Psoas muscle (tissue), 8 donors: ENCODE results near the gene WDR7. TPM values are rescaled to one million over a fixed set of nuclear protein-coding genes. Genes with fewer than 3 reads are reported as not detected.

Experiments
- ATAC-seq, 4 donors: fragments of 200-7000 bp; cut with Tn5 transposase; one replicate each; pipeline ENCODE4 v1.9.1; 2020; ENCODE audit warnings: moderate library complexity in 3 of 4, mild to moderate bottlenecking in 2 of 4
- DNase-seq, 2 donors: peaks; one replicate each; pipeline ENCODE4 v3.0.0-alpha.2; 2020
- H3K27ac ChIP-seq: fragments of 200-600 bp; one replicate; pipeline ENCODE4 v1.8.0; 2022
- H3K27me3 ChIP-seq, 3 donors: fragments of 200-600 bp in 1 of 3; one replicate each; pipeline versions ENCODE4 v1.6.1 to v1.8.0; 2013 to 2022; ENCODE audit warnings: low read length in 2 of 3, mild to moderate bottlenecking in 2 of 3, moderate library complexity in 1 of 3; ENCODE audit not compliant: insufficient read depth in 3 of 3
- H3K36me3 ChIP-seq, 2 donors: fragments of 200-600 bp in 1 of 2; one replicate each; pipeline versions ENCODE4 v1.6.1 to v1.8.0; 2013 to 2022; ENCODE audit warnings: low read depth in 1 of 2, mild to moderate bottlenecking in 1 of 2, moderate library complexity in 1 of 2; ENCODE audit not compliant: insufficient read depth in 1 of 2
- H3K4me1 ChIP-seq: fragments of 200-600 bp; one replicate; pipeline ENCODE4 v1.8.0; 2022
- H3K4me3 ChIP-seq: fragments of 200-600 bp; one replicate; pipeline ENCODE4 v1.8.0; 2022; ENCODE audit warnings: mild to moderate bottlenecking
- H3K9me3 ChIP-seq: fragments of 200-600 bp; one replicate; pipeline ENCODE4 v1.8.0; 2022
- CTCF ChIP-seq: fragments of 200-600 bp; IDR thresholded peaks from one replicate; pipeline ENCODE4 v1.8.0; 2022; ENCODE audit warnings: antibody characterized with exemption
- WGBS, 3 donors: extraction: QIAGEN DNeasy Blood & Tissue Kit; methylation state at CpG; one replicate each; pipeline versions ENCODE4 v1.1.6 to v1.1.7; 2013; 5-methylcytosine and 5-hydroxymethylcytosine counted together
- intact Hi-C, 2 donors: fragments of 100-400 bp; cut with DNase I; formaldehyde crosslinking; loops; one replicate each; pipeline versions ENCODE4 v1.11.0 to v1.14.2; 2022
- polyA plus RNA-seq, 3 donors: library from polyadenylated mRNA; stranded (reverse); fragments of 200-250 nt; gene quantifications; one replicate each; pipeline ENCODE4 v1.2.3, GENCODE V29; 2013
- total RNA-seq, 4 donors: library from RNA; stranded (reverse); fragmentation: NEBNext Ultra II Directional in 2 of 4; extraction: Animal tissue kit (Norgen Biotek cat#: 25700) in 2 of 4; gene quantifications; one replicate each; pipeline versions ENCODE4 v1.2.1 to v1.2.4, GENCODE V29; 2021 to 2023
- donor health status: healthy with polysubstance abuse.
- donor health status: DM: no; HTN: no; CAD: no; lungs with moderate emphysema.
- donor health status: Bipolar disorder and iron deficiency.
- donor health status: healthy.
- donor health status: DM: yes; HTN: yes; CAD: no.
- donor health status: DM: no; HTN: no; CAD: no.
- donor health status: DM: no; HTN: no; CAD: no.
- donor health status: DM: yes; HTN: yes; CAD: no.

WDR7 gene
- total and polyA plus RNA-seq, 7 donors = 2.6 to 24.4 (median 15.5) TPM

- DNase-seq (no peak), ATAC-seq (no peak)
- H3K36me3 ChIP-seq = no peaks in the 10 kb centered on the region
- H3K27me3 ChIP-seq = no peaks in the 10 kb centered on the region
- no peak overlapping the region for H3K27ac ChIP-seq
- intact Hi-C loops = no loop called here
- H3K9me3 ChIP-seq = no peaks in the 10 kb centered on the region
- H3K4me1 ChIP-seq = no peaks in the 10 kb centered on the region
- H3K4me3 ChIP-seq = no peak overlapping the region
- 85 to 87% (median 85%) methylated on average over 8 of the region's 8 CpGs for WGBS, 3 donors
- TF ChIP-seq CTCF = no peak
Measured at GRCh38 chr18:57060814-57061213, 409.7 kb downstream of the WDR7 start.

- DNase-seq (no peak), ATAC-seq (no peak)
- Histone ChIP-seq H3K9me3 (no peaks in the 10 kb centered on the region), H3K4me1 (no peaks in the 10 kb centered on the region), H3K27me3 (no peaks in the 10 kb centered on the region), H3K36me3 (no peaks in the 10 kb centered on the region), H3K4me3 (no peak overlapping the region), H3K27ac (no peak overlapping the region)
- 38 to 52% (median 43%) methylated on average over 4 of the region's 4 CpGs for WGBS, 3 donors
- intact Hi-C loops = no loop called here
- no peak for TF ChIP-seq CTCF
Measured at GRCh38 chr18:57062178-57062577, 411.0 kb downstream of the WDR7 start.

GRCh38 chr18:57062844-57063243 lies 411.7 kb downstream of the WDR7 start:
- Histone ChIP-seq H3K4me3 (no peak overlapping the region), H3K27ac (no peak overlapping the region), H3K9me3 (no peaks in the 10 kb centered on the region), H3K4me1 (no peaks in the 10 kb centered on the region), H3K36me3 (no peaks in the 10 kb centered on the region), H3K27me3 (no peaks in the 10 kb centered on the region)
- intact Hi-C loops = no loop called here
- no peak for DNase-seq
- 31 to 46% (median 36%) methylated on average over 11 of the region's 11 CpGs for WGBS, 3 donors
- no peak for TF ChIP-seq CTCF
- ATAC-seq = no peak

- Histone ChIP-seq H3K9me3 (no peaks in the 10 kb centered on the region), H3K4me1 (no peaks in the 10 kb centered on the region), H3K27me3 (no peaks in the 10 kb centered on the region), H3K27ac (no peak overlapping the region), H3K4me3 (no peak overlapping the region), H3K36me3 (no peaks in the 10 kb centered on the region)
- intact Hi-C loops = no loop called here
- no peak for TF ChIP-seq CTCF
- 38 to 54% (median 45%) methylated on average over 3 of the region's 3 CpGs for WGBS, 3 donors
- DNase-seq (no peak), ATAC-seq (no peak)
Measured at GRCh38 chr18:57063601-57064103, 412.5 kb downstream of the WDR7 start.

GRCh38 chr18:57073501-57074187 lies 422.5 kb downstream of the WDR7 start:
- H3K27me3 ChIP-seq = peaks cover 0 to 5% (median 3%) of the 10 kb centered on the region in 3 donors

More at GRCh38 chr18:57073501-57074187, 422.5 kb downstream of the WDR7 start:
- no peaks in the 10 kb centered on the region for H3K9me3 ChIP-seq
- 72 to 78% (median 75%) methylated on average over 9 of the region's 9 CpGs for WGBS, 3 donors
- H3K36me3 ChIP-seq = no peaks in the 10 kb centered on the region
- no peaks in the 10 kb centered on the region for H3K4me1 ChIP-seq
- no peak for DNase-seq
- TF ChIP-seq CTCF = no peak
- H3K4me3 ChIP-seq = no peak overlapping the region
- intact Hi-C loops = no loop called here
- H3K27ac ChIP-seq = no peak overlapping the region
- no peak for ATAC-seq
